HG03103 (cell line): ENCODE measurements around the gene CCR4.
"Not testable (repeated sequence)": the region's sequence is repeated elsewhere in the genome, so short reads cannot be mapped to it uniquely, and the experiment has no call there.

ENCODE experiments used
- ATAC-seq: cut with Tn5 transposase; IDR thresholded peaks from one replicate; pipeline ENCODE4 v1.9.1; 2021; ENCODE audit warnings: low read depth; ENCODE audit not compliant: unreplicated experiment

CCR4 gene

GRCh38 chr3:32950516-32950915 is 928 bp upstream of the CCR4 start:
- no peak for ATAC-seq

GRCh38 chr3:32952369-32953077 is 1.1 kb downstream of the CCR4 start:
- no peak for ATAC-seq

- no peak for ATAC-seq
These were observed 3.1 kb downstream of the CCR4 start for GRCh38 chr3:32954506-32954905.

GRCh38 chr3:32956750-32957570 is 5.5 kb downstream of the CCR4 start:
- no peak for ATAC-seq

- ATAC-seq: no peak
These were observed 7.1 kb downstream of the CCR4 start for GRCh38 chr3:32958509-32958908.

GRCh38 chr3:32959371-32959770 is 7.9 kb downstream of the CCR4 start:
- ATAC-seq: no peak

GRCh38 chr3:32960404-32961170 is 9.1 kb downstream of the CCR4 start:
- ATAC-seq: no peak

GRCh38 chr3:32961189-32961715 is 9.8 kb downstream of the CCR4 start:
- no peak for ATAC-seq

- no peak for ATAC-seq
These were observed 12.4 kb downstream of the CCR4 start for GRCh38 chr3:32963871-32964270.

- not testable (repeated sequence) for ATAC-seq
These were observed 13.3 kb downstream of the CCR4 start for GRCh38 chr3:32964781-32965180.

GRCh38 chr3:32965617-32966213 is 14.3 kb downstream of the CCR4 start:
- ATAC-seq: not testable (repeated sequence)

- ATAC-seq: not testable (repeated sequence)
These were observed 15.2 kb downstream of the CCR4 start for GRCh38 chr3:32966627-32967026.

- no peak for ATAC-seq
These were observed 16.9 kb downstream of the CCR4 start for GRCh38 chr3:32968166-32968919.

- ATAC-seq: no peak
These were observed 17.5 kb downstream of the CCR4 start for GRCh38 chr3:32968920-32969389.

- no peak for ATAC-seq
These were observed 18.2 kb downstream of the CCR4 start for GRCh38 chr3:32969656-32970055.

GRCh38 chr3:32971291-32971690 is 19.8 kb downstream of the CCR4 start:
- ATAC-seq: not testable (repeated sequence)

GRCh38 chr3:32972482-32973146 is 21.2 kb downstream of the CCR4 start:
- no peak for ATAC-seq

GRCh38 chr3:32973982-32974381 is 22.5 kb downstream of the CCR4 start:
- ATAC-seq: peak; percentile 92
